ENCODE measurements around the gene PANK4. TPM values are rescaled to one million over a fixed set of nuclear protein-coding genes. Genes with fewer than 3 reads are reported as not detected.

PANK4 gene
- total RNA-seq, 1 experiment from 2014 or later, result 18.0 TPM

DNA sequence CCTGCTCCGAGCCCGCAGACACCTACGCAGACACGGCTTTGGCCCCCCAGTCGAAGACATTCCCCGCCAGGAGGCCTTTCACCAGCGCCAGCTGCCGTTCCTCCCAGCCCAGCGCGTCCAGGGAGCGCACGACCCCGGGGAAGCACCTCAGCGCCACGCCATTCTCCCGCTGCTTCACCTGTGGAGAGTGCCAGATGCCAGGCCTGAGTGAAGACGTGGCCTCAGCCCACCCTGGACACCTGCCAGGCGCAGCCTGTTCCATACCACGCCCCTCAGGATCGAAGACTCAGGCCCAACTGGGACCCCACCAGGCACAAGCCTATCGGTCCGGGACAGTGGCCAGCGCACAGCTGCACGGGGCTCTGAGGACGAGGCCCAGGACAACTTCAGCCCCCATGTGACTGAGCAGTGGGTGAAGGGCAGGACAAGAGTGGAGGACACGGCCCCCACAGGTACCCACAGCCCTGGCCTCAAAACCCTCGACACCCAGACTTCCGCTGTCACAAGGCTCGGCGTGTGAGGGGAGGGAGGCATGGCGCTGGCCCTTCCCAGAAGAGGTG is 13.5 kb downstream of the PANK4 start:
- DNase-seq (ENCODE audit: low read depth), result no peak

GRCh38 chr1:2510366-2511155 is 15.8 kb downstream of the PANK4 start:
- no peak for DNase-seq (ENCODE audit: low read depth)

DNA sequence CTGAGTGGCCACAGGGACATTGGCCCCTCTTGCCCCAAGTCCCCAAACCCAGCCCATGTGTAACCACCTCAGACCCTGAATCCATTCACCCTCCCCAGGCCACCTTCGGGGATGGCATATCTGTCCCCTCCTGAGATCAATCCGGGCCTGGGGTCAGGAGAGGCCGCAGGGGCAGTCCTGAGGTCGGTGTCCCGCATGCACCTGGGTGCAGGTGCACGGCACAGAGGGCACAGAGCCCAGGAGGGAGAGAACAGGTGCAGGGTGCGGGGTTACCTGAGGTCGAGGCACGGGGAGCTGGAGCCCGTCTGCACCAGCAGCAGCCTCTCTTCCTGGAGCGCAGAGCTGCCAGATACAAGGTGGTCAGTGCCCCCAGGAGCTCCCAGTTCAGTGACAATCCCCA is 16.8 kb downstream of the PANK4 start:
- no peak for DNase-seq (ENCODE audit: low read depth)

GRCh38 chr1:2508751-2509150 is 17.6 kb downstream of the PANK4 start:
- DNase-seq (ENCODE audit: low read depth), result no peak

DNA sequence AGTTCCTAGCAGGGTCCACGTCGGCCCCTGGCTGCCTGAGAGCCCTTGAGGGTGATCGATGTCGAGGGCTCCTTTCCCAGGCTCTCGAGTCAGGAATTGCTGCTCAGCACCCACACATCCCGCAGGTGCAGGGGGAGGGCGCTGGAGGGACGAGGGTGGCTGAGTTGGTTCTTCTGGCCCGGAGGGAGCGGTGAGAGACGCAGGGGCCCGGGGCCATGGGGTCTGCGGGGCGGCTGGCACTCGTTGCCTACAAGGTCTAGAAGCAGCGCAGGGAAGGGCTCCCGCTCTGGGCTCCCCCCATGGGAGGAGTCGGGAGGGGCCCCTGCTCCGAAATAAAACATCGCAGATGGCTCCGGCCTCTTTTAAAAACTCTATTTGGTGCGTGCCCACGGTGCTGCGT is 18.2 kb downstream of the PANK4 start:
- DNase-seq (ENCODE audit: low read depth), result no peak

GRCh38 chr1:2507744-2508155 is 18.6 kb downstream of the PANK4 start:
- no peak for DNase-seq (ENCODE audit: low read depth)

DNA sequence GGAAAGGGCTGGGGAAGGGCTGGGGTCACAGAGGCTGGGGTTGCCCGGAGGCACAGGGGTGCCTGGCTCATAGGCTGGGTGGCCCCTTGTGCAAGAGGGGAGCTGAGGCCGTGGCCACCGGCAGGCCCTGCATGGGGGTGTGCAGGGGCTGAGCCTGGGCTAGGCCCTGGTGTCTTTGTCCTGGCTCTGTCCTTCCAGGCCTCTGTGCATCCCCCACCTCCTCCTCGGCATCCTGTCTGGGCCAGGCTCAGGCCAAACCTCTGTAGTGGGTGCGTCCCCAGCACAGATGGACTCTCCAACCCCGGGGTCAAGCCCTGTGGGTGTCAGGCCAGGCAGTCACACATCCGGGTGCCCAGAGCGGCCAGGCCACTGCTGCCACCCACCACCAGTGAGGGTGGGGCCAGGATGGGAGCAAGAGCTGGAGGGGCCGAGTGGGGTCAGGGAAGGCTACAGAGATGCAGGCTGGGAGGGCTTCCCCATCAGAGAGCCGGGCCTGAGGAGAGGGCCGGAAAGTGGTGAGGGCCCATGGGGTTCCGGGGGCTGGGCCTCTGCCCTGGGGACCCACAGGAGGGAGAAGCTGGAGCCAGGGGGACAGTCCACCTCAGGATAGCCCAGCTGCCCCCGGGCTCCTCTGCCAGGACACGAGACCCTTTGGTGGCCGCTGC is 19.4 kb downstream of the PANK4 start:
- no peak for DNase-seq (ENCODE audit: low read depth)

- no peak for DNase-seq (ENCODE audit: low read depth)
These were observed 20.2 kb downstream of the PANK4 start for GRCh38 chr1:2506007-2506860.

- DNase-seq (ENCODE audit: low read depth), result no peak
These were observed 20.9 kb downstream of the PANK4 start for GRCh38 chr1:2505461-2505994.

- no peak for DNase-seq (ENCODE audit: low read depth)
These were observed 21.5 kb downstream of the PANK4 start for GRCh38 chr1:2504949-2505272.

GRCh38 chr1:2504225-2504948 is 22.0 kb downstream of the PANK4 start:
- no peak for DNase-seq (ENCODE audit: low read depth)

DNA sequence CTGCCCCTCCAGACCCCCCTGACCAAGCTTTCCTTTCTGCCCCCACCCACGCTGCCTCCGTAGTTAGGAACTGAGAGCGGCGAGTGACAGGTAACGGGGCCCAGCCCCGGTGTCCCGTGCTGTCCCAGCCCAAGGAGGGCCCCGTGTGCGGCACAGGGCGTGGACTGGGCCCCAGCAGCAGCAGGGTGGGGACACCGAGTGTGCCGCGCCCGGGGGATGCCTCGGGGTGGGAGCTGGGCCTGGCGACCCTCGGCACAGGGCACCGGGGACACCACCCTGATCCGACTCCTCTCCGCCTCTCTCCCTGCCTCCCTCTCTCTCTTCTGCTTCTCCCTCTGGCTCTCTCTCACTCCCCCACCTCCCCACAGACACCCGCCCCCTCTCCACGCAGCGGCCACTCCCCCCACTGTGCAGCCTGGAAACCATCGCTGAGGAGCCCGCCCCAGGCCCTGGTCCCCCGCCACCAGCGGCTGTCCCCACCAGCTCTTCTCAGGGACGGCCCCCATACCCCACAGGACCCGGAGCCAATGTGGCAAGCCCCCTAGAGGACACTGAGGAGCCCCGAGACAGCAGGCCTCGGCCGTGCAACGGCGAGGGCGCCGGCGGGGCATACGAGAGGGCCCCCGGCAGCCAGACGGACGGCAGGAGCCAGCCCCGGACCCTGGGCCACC is 22.7 kb downstream of the PANK4 start:
- DNase-seq (ENCODE audit: low read depth), result no peak

- DNase-seq (ENCODE audit: low read depth), result no peak
These were observed 23.5 kb downstream of the PANK4 start for GRCh38 chr1:2502661-2503553.

DNA sequence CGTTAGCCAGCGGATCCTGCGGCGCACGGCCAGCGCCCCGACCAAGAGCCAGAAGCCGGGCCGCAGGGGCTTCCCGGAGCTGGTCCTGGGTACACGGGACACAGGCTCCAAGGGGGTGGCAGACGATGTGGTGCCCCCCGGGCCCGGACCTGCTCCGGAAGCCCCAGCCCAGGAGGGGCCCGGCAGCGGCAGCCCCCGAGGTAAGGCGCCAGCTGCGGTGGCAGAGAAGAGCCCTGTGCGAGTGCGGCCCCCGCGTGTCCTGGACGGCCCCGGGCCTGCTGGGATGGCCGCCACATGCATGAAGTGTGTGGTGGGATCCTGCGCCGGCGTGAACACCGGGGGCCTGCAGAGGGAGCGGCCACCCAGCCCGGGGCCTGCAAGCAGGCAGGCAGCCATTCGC is 24.2 kb downstream of the PANK4 start:
- no peak for DNase-seq (ENCODE audit: low read depth)

GRCh38 chr1:2501820-2502119 is 24.6 kb downstream of the PANK4 start:
- no peak for DNase-seq (ENCODE audit: low read depth)

GRCh38 chr1:2501041-2501819 is 25.2 kb downstream of the PANK4 start:
- DNase-seq (ENCODE audit: low read depth), result no peak

DNA sequence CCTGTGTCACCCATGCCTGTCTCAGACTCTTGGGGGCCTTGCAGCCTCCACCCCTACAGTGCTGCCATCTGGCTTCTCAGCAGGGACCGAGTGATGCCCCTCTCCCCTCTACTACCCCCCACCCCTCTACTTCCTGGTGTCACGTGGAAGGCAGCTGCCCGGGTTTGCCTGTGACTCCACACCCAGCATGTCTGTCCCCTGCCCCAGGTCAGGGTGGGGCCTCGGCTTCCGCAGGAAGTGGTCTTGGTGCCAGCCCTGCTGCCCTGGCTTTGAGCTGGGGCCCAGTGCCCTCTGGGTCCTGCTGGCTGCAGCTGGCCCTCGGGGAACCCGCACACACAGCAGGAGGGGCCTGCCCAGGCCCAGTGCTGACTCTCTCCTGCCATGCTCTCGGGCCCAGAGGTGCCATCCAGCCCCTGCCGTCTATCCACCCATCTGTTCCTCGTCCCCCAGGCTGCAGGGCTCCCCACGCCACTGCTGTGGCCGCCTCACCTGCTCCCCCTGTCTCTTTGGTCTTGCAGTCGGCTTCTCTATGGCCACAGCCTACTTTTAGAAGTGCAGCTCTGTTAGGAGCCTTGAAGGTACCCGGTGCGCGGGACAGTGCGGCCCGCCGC is 26.3 kb downstream of the PANK4 start:
- DNase-seq (ENCODE audit: low read depth), result no peak

DNA sequence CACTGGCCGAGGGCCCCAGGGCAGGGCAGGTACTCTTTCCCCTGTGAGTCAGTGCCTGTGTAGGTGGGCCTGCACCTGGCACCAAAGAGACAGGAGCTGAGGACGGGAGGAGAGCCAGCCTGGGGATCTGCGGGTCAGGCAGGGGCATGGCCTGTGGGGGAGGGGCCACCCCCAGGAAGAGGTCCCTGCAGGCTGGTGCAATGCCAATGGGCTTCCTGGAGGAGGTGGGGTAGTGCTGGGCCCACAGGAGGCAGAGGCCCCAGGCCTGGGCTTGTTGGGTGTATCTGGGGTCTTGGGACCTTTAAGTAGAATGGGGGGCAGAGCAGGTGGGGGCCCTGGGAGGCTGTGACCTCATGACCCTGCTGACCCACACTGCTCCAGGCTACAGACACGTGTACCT is 27.1 kb downstream of the PANK4 start:
- no peak for DNase-seq (ENCODE audit: low read depth)

GRCh38 chr1:2498648-2499047 is 27.7 kb downstream of the PANK4 start:
- DNase-seq (ENCODE audit: low read depth), result no peak
